ENCODE results near the gene TWIST2.

Gene TWIST2

DNA sequence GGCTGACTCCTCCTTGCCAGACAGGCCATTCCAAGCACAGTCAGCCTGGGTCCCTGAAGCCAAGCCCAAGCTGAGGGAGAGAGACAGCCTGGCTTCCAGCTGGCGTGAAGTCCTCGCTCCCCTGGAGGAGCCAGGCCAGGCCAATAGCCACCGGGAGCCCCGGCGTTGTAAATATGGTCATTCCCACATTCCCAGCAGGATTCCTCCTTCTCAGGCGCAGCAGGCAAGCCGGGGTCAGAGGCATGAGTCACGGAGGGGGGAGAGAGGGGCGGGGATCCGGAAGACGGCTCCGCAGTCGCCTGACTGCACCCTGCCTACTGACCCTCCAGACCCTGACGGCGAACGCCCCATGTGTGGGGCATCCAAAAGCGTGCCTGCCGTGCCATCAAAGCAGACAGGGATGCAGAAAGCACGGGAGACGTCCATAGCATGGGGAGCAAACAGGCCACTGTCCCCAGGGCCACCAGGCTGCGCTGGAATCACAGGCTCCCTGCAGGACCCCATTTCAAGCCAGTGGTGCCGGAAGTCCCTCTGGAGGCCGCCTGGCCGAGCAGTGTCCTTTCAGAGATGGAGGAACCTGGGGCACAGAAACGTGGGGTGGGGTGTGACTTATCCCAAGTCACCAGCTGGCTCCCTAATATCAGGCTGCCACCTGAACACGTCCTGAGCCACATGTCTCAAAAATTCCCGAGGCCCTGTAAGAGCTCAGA lies 48.2 kb downstream of the TWIST2 start:
- TF ChIP-seq POLR2AphosphoS5 (IDR thresholded peaks at IDR 0.05; ENCODE audit: low read depth, low read length) = no peak
- TF ChIP-seq POLR2A (IDR thresholded peaks at IDR 0.05; ENCODE audit: low read depth, low read length) = no peak
- TF ChIP-seq TAF1 (IDR thresholded peaks at IDR 0.05; ENCODE audit: borderline replicate concordance, low read depth, low read length) = no peak
- FAIRE-seq = no peak
- no peak for DNase-seq (ENCODE audit: insufficient read length)

DNA sequence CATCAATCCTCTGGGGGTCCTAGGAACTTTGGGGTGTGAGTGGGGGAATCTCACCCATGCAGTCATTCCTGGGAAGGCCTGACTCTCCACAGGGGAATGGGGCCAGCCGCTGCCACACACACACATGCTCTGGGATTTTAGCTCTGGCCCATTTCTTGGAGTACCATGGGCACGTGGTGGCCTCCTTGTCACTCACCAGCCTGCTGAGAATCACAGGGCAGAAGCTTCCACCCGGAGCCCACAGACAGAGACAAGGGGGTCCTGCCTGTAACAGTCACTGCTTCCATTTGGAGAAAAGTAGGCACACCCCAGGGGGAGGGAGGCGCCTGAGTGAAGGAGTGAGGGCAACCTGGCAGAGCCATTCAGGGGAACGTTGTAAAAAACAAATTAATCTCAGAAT lies 48.8 kb downstream of the TWIST2 start:
- no peak for FAIRE-seq
- TF ChIP-seq POLR2A (IDR thresholded peaks at IDR 0.05; ENCODE audit: low read depth, low read length) (no peak), TAF1 (IDR thresholded peaks at IDR 0.05; ENCODE audit: borderline replicate concordance, low read depth, low read length) (no peak), POLR2AphosphoS5 (IDR thresholded peaks at IDR 0.05; ENCODE audit: low read depth, low read length) (no peak)

DNA sequence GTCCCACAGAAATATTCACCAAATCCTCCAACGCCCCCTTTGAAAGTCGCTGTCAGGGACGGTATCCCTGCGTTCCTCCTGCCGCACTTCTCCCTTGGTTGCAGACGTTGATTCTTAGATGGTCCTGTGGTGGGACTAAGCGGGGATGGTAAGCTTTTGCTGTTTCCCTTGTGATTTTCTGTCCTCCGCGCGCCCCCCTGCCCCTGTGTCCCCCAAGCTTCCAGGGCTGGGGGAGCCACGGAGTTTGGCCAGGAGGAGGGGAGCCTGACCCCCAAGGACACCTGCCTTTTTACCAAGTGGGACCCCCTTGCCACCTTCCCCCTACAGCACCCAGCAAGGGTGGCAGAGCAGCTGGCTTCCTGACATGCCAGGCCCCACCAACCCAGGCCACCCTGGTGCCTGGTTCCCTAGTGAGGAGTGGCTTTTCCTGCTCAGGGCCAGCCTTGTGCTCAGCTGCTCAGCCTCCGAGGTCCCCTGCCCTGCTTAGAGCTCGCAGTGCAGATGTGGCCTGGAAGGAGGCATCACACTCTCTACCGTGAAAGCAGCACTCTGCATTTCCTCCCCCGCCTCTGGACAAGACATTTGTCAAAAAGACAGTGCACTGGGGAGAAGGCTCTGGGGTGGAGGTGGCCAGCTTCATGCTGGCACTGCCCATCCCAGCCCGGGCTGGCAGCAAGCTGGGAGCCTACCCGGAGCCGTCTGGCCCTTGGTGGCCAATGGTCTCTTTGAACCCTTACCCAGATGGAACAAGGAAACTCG lies 49.4 kb downstream of the TWIST2 start:
- TF ChIP-seq POLR2A (IDR thresholded peaks at IDR 0.05; ENCODE audit: low read depth, low read length) (no peak), TAF1 (IDR thresholded peaks at IDR 0.05; ENCODE audit: borderline replicate concordance, low read depth, low read length) (no peak), POLR2AphosphoS5 (IDR thresholded peaks at IDR 0.05; ENCODE audit: low read depth, low read length) (no peak)
- no peak for FAIRE-seq
- no peak for DNase-seq (ENCODE audit: insufficient read length)

More for the DNA sequence above, 48.8 kb downstream of the TWIST2 start:
- DNase-seq (ENCODE audit: insufficient read length) = no peak

DNA sequence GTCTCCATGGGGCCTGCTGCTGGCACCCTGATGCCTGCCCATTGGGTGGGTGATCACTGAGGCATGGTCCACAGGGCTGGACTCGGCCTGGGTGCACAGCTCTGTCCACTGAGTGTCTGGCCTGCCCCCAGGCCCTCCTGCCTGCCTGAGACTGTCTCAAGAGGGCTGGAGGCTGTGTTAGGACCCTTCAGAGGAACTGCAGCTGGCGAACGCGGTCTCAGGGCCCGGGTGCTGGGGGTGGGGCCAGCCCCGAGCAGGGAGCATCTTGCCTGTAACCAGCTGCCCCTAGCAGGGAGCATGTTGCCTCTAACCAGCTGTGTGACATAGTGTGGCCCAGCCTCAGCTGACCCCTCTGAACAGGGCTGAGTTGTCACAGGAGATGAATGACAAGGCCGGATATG lies 50.0 kb downstream of the TWIST2 start:
- TF ChIP-seq POLR2A (IDR thresholded peaks at IDR 0.05; ENCODE audit: low read depth, low read length) = no peak
- no peak for TF ChIP-seq POLR2AphosphoS5 (IDR thresholded peaks at IDR 0.05; ENCODE audit: low read depth, low read length)
- no peak for TF ChIP-seq TAF1 (IDR thresholded peaks at IDR 0.05; ENCODE audit: borderline replicate concordance, low read depth, low read length)
- DNase-seq (ENCODE audit: insufficient read length) = no peak
- FAIRE-seq = no peak

DNA sequence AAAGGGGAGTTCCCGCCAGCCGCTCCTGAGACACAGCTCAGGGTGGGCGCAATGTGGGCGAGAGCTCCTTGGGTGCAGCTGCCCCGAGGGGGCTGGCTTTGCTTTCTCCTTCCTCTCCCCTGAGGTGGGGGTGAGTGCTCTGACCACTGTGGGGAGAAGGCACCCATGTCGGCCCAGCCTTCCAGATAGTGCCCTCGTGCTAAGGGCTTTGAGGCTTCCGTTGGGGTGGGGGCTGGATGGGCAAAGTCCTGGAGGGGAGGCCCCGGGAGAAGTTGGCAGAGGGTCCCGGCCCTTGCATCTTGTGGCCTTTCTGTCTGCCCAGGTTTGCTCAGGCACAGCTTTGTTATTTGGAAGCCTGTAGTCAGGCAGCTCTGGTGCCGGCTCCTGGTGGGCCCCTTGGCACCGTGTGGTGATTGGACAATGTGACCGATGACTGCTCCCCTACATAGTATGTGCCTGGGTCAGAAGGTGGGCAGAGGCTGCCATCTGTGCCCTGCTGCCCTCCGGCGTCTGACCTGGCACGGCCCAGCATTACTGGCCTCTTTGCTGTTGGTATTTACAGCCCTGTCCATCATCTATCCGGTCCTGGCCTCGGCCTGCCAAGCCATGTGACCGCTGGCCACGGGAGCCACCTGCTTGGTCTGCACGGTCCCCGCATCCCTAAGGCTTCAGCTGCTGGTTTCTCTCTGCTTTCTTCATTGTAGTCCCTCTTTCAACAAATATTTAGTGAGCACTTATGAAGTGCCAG lies 50.8 kb downstream of the TWIST2 start:
- FAIRE-seq (no peak), DNase-seq (ENCODE audit: insufficient read length) (no peak)
- TF ChIP-seq POLR2AphosphoS5 (IDR thresholded peaks at IDR 0.05; ENCODE audit: low read depth, low read length) (no peak), TAF1 (IDR thresholded peaks at IDR 0.05; ENCODE audit: borderline replicate concordance, low read depth, low read length) (no peak), POLR2A (IDR thresholded peaks at IDR 0.05; ENCODE audit: low read depth, low read length) (no peak)

DNA sequence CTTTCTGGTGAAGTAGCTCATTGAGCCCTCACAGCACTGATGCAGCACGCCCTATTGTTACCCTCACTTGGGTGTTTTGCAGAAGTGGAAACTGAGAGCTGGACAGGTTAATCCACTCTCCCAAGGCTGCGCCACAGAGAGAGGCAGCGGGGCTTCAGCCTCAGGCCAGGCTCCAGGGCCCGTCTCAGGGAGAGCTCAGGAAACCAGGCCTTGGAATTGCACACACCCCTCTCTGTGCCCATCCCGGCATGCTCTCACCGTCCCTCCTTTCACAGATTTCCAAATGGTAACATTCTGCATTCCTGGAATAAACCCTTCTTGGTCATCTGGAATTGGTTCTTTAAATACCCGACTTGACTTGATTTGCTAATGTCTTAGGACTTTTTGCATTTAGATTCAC lies 51.5 kb downstream of the TWIST2 start:
- DNase-seq (ENCODE audit: insufficient read length) (no peak), FAIRE-seq (no peak)
- no peak for TF ChIP-seq POLR2AphosphoS5 (IDR thresholded peaks at IDR 0.05; ENCODE audit: low read depth, low read length)
- TF ChIP-seq POLR2A (IDR thresholded peaks at IDR 0.05; ENCODE audit: low read depth, low read length) = no peak
- TF ChIP-seq TAF1 (IDR thresholded peaks at IDR 0.05; ENCODE audit: borderline replicate concordance, low read depth, low read length) = no peak

DNA sequence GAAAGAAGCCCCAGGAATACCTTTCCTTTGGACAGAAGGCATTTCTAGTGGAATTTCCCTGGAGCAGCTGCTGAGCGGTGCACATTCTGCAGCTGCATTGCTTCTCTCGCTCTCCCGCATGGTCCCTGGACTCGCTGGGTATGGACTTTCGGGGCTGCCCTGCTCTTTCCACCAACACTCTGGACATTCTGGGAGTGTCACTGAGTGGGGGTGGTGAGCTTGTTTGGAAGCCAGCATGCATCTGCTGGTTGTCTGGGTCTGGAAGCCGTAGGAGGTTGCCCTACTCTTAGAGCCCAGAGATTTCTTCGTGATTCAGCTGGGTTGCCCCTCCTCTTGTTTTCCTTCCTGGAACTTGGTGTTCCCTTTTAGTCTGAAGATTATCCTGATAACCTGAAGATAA lies 52.6 kb downstream of the TWIST2 start:
- FAIRE-seq = no peak
- DNase-seq (ENCODE audit: insufficient read length) = no peak
- no peak for TF ChIP-seq TAF1 (IDR thresholded peaks at IDR 0.05; ENCODE audit: borderline replicate concordance, low read depth, low read length)
- TF ChIP-seq POLR2A (IDR thresholded peaks at IDR 0.05; ENCODE audit: low read depth, low read length) = no peak

DNA sequence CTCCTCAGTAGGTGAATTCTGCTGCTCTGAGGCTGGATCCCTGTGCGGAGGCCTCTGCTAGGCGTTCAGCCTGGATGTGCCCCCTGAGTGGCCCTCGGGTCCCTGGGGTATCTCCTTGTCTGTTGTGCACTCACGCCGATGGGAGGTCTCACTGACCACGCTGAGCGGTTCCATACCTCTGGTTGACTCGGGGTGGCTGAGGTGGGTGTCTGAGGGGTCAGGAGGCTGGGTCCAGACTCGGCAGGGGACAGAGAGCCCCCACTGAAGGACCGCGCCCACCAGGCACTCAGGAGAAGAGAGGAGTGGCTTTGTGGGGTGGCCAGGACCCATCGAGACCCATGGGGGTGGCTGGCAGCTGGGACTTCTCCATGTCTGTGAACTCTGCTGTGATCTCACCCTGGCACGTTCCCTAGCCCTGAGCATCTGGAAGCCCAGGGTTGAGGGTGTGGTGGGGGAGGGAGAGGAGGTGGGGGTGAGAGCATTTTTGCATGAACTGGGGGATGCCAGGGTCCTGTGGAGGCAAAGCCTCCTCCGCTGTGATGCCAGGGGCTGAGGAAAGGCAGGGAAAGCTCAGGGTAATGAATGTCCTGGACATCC lies 53.7 kb downstream of the TWIST2 start:
- no peak for TF ChIP-seq TAF1 (IDR thresholded peaks at IDR 0.05; ENCODE audit: borderline replicate concordance, low read depth, low read length)
- FAIRE-seq (no peak), DNase-seq (ENCODE audit: insufficient read length) (no peak)

DNA sequence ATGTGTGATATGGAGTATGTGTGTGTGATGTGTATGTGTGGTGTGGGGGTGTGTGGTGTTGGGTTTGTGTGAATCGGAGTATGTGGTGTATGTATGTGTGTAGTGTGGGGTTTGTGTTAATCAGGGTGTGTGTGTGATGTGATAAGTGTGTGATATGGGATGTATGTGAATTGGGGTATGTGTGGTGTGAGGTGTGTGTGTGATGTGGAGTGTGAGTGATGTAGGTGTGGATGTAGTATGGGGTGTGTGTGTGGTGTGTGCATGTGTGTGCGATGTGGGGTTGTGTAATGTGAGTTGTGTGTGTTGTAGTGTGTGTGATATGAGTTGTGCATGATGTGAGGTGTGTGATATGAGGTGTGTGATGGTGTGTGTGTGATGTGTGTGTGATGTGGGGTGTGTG lies 54.4 kb downstream of the TWIST2 start:
- FAIRE-seq (no peak), DNase-seq (ENCODE audit: insufficient read length) (no peak)
- no peak for TF ChIP-seq POLR2A (IDR thresholded peaks at IDR 0.05; ENCODE audit: low read depth, low read length)
- no peak for TF ChIP-seq TAF1 (IDR thresholded peaks at IDR 0.05; ENCODE audit: borderline replicate concordance, low read depth, low read length)

DNA sequence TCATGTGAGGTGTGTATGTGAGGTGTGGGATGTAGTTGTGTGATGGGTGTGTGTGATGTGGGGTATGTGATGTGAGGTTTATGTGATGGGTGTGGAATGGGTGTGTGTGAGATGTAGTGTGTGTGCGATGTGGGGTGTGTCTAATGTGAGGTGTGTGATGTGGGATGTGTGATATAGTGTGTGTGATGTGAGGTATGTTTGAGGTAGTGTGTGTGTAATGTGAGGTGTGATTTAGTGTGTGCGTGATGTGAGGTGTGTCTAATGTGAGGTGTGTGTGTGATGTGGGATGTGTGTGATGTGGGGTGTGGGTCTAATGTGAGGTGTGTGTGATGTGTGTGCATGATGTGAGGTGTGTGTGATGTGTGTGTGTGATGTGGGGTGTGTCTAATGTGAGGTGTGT lies 55.3 kb downstream of the TWIST2 start:
- no peak for FAIRE-seq
- no peak for TF ChIP-seq POLR2A (IDR thresholded peaks at IDR 0.05; ENCODE audit: low read depth, low read length)
- no peak for TF ChIP-seq TAF1 (IDR thresholded peaks at IDR 0.05; ENCODE audit: borderline replicate concordance, low read depth, low read length)
- TF ChIP-seq POLR2AphosphoS5 (IDR thresholded peaks at IDR 0.05; ENCODE audit: low read depth, low read length) = no peak
- no peak for DNase-seq (ENCODE audit: insufficient read length)

DNA sequence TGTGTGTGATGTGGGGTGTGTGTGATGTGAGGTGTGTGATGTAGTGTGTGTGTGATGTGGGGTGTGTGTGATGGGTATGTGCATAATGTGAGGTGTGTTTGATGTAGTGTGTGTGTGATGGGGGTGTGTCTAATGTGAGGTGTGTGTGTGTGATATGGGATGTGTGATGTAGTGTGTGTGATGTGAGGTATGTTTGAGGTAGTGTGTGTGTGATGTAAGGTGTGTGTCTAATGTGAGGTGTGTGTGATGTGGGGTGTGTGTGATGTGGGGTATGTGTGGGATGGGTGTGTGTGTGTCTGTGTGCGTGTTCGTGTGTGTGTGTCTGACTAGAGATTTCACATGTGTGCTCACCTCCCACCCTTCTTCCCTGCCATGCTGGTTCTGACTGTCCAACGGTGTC lies 56.3 kb downstream of the TWIST2 start:
- DNase-seq (ENCODE audit: insufficient read length) = no peak
- TF ChIP-seq POLR2A (IDR thresholded peaks at IDR 0.05; ENCODE audit: low read depth, low read length) (no peak), TAF1 (IDR thresholded peaks at IDR 0.05; ENCODE audit: borderline replicate concordance, low read depth, low read length) (no peak), POLR2AphosphoS5 (IDR thresholded peaks at IDR 0.05; ENCODE audit: low read depth, low read length) (no peak)
- no peak for FAIRE-seq

Data from GM12892 (cell line).